Forelimb muscle (tissue), 1 donor: ENCODE measurements around the gene ZDHHC17. TPM values are rescaled to one million over a fixed set of nuclear protein-coding genes. Genes with fewer than 3 reads are reported as not detected.

Source experiments
- DNase-seq: peaks from one replicate; pipeline ENCODE4 v3.0.0-alpha.2; 2013; ENCODE audit warnings: low read depth
- polyA plus RNA-seq: library from polyadenylated mRNA; unstranded; fragments of 120-200 nt; gene quantifications from one replicate; pipeline ENCODE4 v1.2.1, GENCODE V29; 2013; ENCODE audit not compliant: insufficient read length

Gene ZDHHC17
- polyA plus RNA-seq, 1 donor = 44.0 TPM

- DNase-seq = no peak
Measured at GRCh38 chr12:76876696-76877229, 112.8 kb downstream of the ZDHHC17 start.

- DNase-seq = no peak
Measured at GRCh38 chr12:76878099-76878898, 114.4 kb downstream of the ZDHHC17 start.

- DNase-seq = no peak
Measured at GRCh38 chr12:76878899-76879709, 115.2 kb downstream of the ZDHHC17 start, which contains the start of gene CSRP2. TSS of gene CSRP2 (minus strand) at chr12:76879019. CDS start at chr12:76866260, 12,759 bp downstream.

- no peak for DNase-seq
Measured at GRCh38 chr12:76879710-76880518, 116.0 kb downstream of the ZDHHC17 start.

- no peak for DNase-seq
Measured at GRCh38 chr12:76880519-76881023, 116.7 kb downstream of the ZDHHC17 start.

GRCh38 chr12:76881142-76881541, 117.2 kb downstream of the ZDHHC17 start:
- no peak for DNase-seq

- DNase-seq = no peak
Measured at GRCh38 chr12:76882367-76882766, 118.5 kb downstream of the ZDHHC17 start.

GRCh38 chr12:76883151-76883550, 119.2 kb downstream of the ZDHHC17 start:
- no peak for DNase-seq

GRCh38 chr12:76883811-76884210, 119.9 kb downstream of the ZDHHC17 start:
- no peak for DNase-seq

- no peak for DNase-seq
Measured at GRCh38 chr12:76888775-76889174, 124.9 kb downstream of the ZDHHC17 start.

GRCh38 chr12:76890151-76891143, 126.5 kb downstream of the ZDHHC17 start:
- no peak for DNase-seq

- no peak for DNase-seq
Measured at GRCh38 chr12:76891609-76892008, 127.7 kb downstream of the ZDHHC17 start.

- DNase-seq = no peak
Measured at GRCh38 chr12:76895796-76896195, 131.9 kb downstream of the ZDHHC17 start.

GRCh38 chr12:76896274-76896673, 132.4 kb downstream of the ZDHHC17 start:
- no peak for DNase-seq

- DNase-seq = peak; percentile 66
Measured at GRCh38 chr12:76898442-76898841, 134.5 kb downstream of the ZDHHC17 start.

GRCh38 chr12:76899522-76899921, 135.6 kb downstream of the ZDHHC17 start:
- no peak for DNase-seq

GRCh38 chr12:76901628-76902380, 137.9 kb downstream of the ZDHHC17 start:
- DNase-seq = no peak
